Anterior cingulate cortex (tissue), 58 donors: Measurements from ENCODE around the gene PPP2R2D.

Experiments used
- DNase-seq, 58 donors: peaks; one replicate each; lab custom pipeline; 2025; lab: John Stamatoyannopoulos, UW

The PPP2R2D gene

GRCh38 chr10:131964298-131964697 is 63.5 kb downstream of the PPP2R2D start:
- DNase-seq = no peak

GRCh38 chr10:131968949-131969348 is 68.1 kb downstream of the PPP2R2D start:
- no peak for DNase-seq

- no peak for DNase-seq
These were observed 70.1 kb downstream of the PPP2R2D start for GRCh38 chr10:131970946-131971345.

GRCh38 chr10:131971591-131971990 is 70.8 kb downstream of the PPP2R2D start:
- no peak for DNase-seq

- peak in 14 of 58 donors; percentile 21 to 65 (median 37) for DNase-seq
These were observed 71.8 kb downstream of the PPP2R2D start for GRCh38 chr10:131972474-131973071.

GRCh38 chr10:131973160-131973951 is 72.5 kb downstream of the PPP2R2D start:
- DNase-seq = no peak

- DNase-seq = no peak
These were observed 73.4 kb downstream of the PPP2R2D start for GRCh38 chr10:131974034-131974817.

GRCh38 chr10:131975003-131975402 is 74.2 kb downstream of the PPP2R2D start:
- no peak for DNase-seq

GRCh38 chr10:131975796-131976195 is 75.0 kb downstream of the PPP2R2D start:
- no peak for DNase-seq

GRCh38 chr10:131977323-131978096 is 76.7 kb downstream of the PPP2R2D start:
- no peak for DNase-seq

- DNase-seq = no peak
These were observed 77.6 kb downstream of the PPP2R2D start for GRCh38 chr10:131978366-131978765.

- DNase-seq = no peak
These were observed 78.0 kb downstream of the PPP2R2D start for GRCh38 chr10:131978851-131979250.

- no peak for DNase-seq
These were observed 78.5 kb downstream of the PPP2R2D start for GRCh38 chr10:131979336-131979735.

- DNase-seq = peak in 3 of 58 donors; percentile 27 to 51 (median 36)
These were observed 79.0 kb downstream of the PPP2R2D start for GRCh38 chr10:131979821-131980270.

- DNase-seq = no peak
These were observed 79.5 kb downstream of the PPP2R2D start for GRCh38 chr10:131980321-131980720.

- no peak for DNase-seq
These were observed 80.1 kb downstream of the PPP2R2D start for GRCh38 chr10:131980761-131981428.

GRCh38 chr10:131981429-131982184 is 80.8 kb downstream of the PPP2R2D start, which contains the start of gene BNIP3:
TSS of gene BNIP3 (minus strand) at chr10:131981923. CDS start at chr10:131981806, 117 bp downstream.
- DNase-seq = peak; percentile 44 to 95 (median 88)

- DNase-seq = no peak
These were observed 81.5 kb downstream of the PPP2R2D start for GRCh38 chr10:131982185-131982756.

GRCh38 chr10:131982796-131983195 is 82.0 kb downstream of the PPP2R2D start:
- DNase-seq = no peak
